GM20431 (cell line): ENCODE results near the gene KMT2C.
"Not testable (repeated sequence)": the region's sequence is repeated elsewhere in the genome, so short reads cannot be mapped to it uniquely, and the experiment has no call there.

Source experiments
- in situ Hi-C: fragments of 300-500 bp; cut with MseI, MboI; formaldehyde crosslinking; loops from one replicate; pipeline ENCODE4 v1.15.0; 2020; ENCODE audit warnings: low sequenced_read_pairs; ENCODE audit not compliant: unreplicated experiment

The KMT2C gene

DNA sequence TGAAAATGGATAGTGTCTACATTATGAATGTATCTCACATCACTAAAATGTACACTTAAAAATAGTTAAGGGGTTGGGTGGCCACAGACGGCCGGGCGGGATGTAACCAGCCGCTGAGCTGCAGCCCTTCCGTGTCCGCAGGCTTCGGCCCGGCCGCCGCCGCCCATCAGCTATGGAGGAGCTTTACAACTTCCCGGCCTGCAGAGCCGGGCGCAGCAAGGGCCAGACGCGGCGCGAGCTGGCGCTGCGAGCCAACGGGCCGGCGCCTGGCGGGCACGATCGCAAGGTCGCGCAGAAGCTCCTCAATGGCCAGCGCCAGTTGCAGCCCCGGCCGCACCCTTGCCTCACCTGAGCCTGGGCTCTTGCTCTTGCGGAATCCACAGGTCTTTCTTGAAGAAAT, 69.1 kb downstream of the KMT2C start:
- in situ Hi-C loops: no loop called here

GRCh38 chr7:152365982-152366603, 69.7 kb downstream of the KMT2C start:
- in situ Hi-C loops: no loop called here

GRCh38 chr7:152363798-152364197, 72.0 kb downstream of the KMT2C start:
- in situ Hi-C loops: no loop called here

GRCh38 chr7:152362128-152362926, 73.5 kb downstream of the KMT2C start:
- in situ Hi-C loops: no loop called here

GRCh38 chr7:152355474-152356057, 80.2 kb downstream of the KMT2C start:
- in situ Hi-C loops: no loop called here

DNA sequence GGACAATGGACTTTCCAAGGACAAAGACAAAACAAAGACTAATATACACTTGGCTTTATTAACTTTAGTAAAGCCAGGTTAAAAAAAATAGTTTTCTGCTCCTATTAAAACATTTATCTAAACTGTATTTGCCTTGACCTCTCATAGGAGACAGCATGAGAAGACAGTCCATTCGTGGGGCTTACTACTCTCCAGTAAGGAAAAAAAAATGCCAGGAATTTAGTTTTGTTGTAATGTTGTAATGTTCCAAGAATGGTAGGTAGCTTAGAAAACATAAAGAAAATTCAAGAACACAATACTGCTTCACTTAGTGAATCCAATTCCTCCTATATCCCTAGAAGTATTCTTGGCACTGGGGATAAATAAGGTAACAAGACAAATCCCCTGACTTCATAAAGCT, 81.7 kb downstream of the KMT2C start:
- in situ Hi-C loops: no loop called here

DNA sequence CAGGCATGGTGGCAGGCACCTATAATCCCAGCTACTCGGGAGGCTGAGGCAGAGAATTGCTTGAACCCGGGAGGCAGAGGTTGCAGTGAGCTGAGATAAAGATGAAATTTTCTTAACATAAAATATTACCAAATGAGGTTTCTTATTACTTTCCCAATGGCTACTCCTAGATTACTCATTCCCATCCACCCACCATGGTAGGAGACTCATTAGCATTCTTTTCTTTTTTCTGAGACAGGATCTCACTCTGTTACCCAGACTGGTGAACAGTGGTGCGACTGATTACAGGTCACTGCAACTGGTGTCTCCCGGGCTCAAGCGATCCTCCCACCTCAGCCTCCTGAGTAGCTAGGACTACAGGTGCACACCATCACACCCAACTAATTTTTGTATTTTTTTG, 82.5 kb downstream of the KMT2C start:
- in situ Hi-C loops: not testable (repeated sequence)

- in situ Hi-C loops: not testable (repeated sequence)
These were observed 84.1 kb downstream of the KMT2C start for GRCh38 chr7:152351747-152352146.

DNA sequence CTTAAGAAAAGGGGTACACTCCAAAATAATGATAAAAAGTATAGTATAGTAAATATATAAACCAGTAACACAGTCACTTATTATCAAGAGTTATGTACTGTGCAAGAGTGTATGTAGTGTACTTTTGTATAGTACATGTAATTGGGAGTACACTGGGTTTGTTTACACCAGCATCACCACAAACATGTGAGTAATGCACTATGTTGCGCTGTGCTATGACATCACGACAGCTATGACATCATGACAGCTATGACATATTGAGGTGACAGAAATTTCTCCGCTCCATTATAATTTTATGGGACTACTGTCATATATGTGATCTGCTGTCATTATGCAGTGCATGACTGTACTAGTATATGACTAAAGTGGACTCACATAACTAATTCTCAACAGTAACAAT, 84.6 kb downstream of the KMT2C start:
- in situ Hi-C loops: no loop called here

DNA sequence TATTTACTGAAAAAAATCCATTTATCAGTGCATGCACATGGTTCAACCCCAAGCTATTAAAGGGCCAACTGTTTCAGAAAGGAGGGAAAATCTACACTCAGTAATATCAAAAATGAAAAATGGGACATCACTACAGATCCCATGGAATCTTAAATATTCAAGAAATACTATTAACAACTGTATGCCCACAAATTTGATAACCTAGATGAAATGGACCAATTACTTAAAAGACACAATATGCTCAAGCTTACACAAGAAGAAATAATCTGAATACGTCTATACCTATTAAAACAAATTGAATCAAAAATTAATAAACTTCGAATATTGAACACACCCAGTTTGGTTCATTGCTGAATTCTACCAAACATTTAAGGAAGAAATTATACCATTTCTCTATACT, 87.9 kb downstream of the KMT2C start:
- in situ Hi-C loops: loop anchor here (25.0 kb wide), 1 partner anchor 364 kb away; no protein-coding TSS in a partner anchor

DNA sequence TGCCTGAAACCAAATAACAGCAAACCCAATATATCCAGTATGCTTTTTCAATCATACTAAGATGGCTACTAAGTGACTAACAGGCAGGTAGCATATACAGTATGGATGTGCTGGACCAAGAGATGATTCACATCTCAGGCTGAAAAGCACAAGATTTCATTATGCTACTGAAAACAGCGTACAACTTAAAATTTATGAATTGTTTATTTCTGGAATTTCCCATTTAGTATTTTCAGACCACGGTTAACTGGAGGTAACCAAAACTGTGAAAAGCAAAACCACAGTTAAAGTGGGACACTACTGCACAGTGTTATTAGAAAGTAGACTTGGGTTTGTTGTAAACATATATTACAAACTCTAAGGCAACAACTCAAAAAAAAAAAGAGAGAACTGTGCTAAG, 91.5 kb downstream of the KMT2C start:
- in situ Hi-C loops: loop anchor here (25.0 kb wide), 1 partner anchor 368 kb away; no protein-coding TSS in a partner anchor

GRCh38 chr7:152342796-152343195, 93.0 kb downstream of the KMT2C start:
- in situ Hi-C loops: loop anchor here (25.0 kb wide), 1 partner anchor 370 kb away; no protein-coding TSS in a partner anchor

DNA sequence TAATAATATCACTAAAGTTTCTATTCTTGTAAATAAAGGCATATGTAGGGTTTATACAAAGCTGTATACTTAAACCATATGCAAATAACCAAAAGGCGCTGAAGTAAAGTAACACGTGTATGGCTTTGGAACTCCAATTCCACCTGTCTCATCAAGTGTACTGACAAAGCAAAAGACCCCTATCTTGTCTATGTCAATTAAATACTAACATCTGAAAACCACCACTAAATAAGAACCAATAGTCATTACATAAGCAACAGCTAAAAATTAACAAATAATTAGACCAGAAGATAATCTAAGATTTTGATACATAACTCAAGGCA, 93.9 kb downstream of the KMT2C start:
- in situ Hi-C loops: loop anchor here (25.0 kb wide), 1 partner anchor 370 kb away; no protein-coding TSS in a partner anchor

GRCh38 chr7:152341039-152341913, 94.5 kb downstream of the KMT2C start:
- in situ Hi-C loops: loop anchor here (25.0 kb wide), 1 partner anchor 371 kb away; no protein-coding TSS in a partner anchor

DNA sequence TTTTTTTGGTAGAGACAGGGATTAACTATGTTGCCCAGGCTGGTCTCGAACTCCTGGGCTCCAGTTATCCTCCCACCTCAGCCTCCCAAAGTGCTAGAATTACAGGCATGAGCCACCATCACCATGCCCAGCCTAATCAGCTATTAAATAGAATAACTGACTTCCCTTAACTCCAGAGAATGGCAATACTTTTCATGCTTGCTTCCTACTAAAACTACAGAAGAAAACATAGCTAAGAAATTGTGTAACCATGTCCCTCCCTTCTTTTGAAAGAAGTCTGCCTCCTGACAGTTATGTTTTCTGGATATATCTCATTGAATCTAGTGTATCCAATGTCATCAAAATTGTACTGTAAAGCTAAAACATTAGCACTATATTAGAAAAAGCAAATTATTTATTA, 95.6 kb downstream of the KMT2C start:
- in situ Hi-C loops: loop anchor here (25.0 kb wide), 1 partner anchor 372 kb away; no protein-coding TSS in a partner anchor

GRCh38 chr7:152338561-152338960, 97.2 kb downstream of the KMT2C start:
- in situ Hi-C loops: loop anchor here (25.0 kb wide), 1 partner anchor 374 kb away; no protein-coding TSS in a partner anchor

- in situ Hi-C loops: loop anchor here (25.0 kb wide), 1 partner anchor 375 kb away; no protein-coding TSS in a partner anchor
These were observed 98.9 kb downstream of the KMT2C start for GRCh38 chr7:152336754-152337368.

GRCh38 chr7:152335900-152336571, 99.8 kb downstream of the KMT2C start:
- in situ Hi-C loops: loop anchor here (25.0 kb wide), 1 partner anchor 376 kb away; no protein-coding TSS in a partner anchor

GRCh38 chr7:152333134-152333533, 102.7 kb downstream of the KMT2C start:
- in situ Hi-C loops: loop anchor here (25.0 kb wide), 1 partner anchor 379 kb away; no protein-coding TSS in a partner anchor
